ENCODE results near the gene TIPARP. TPM values are rescaled to one million over a fixed set of nuclear protein-coding genes. Genes with fewer than 3 reads are reported as not detected.

TIPARP gene
- total RNA-seq, 4 donors from 2014 or later: 41.7 to 115 (median 65.3) TPM

- Histone ChIP-seq H3K27me3 (no peaks in the 10 kb centered on the region), H3K9me3 (no peaks in the 10 kb centered on the region), H3K4me1 (no peaks in the 10 kb centered on the region), H3K27ac (no peak overlapping the region), H3K4me3 (no peak overlapping the region), H3K36me3 (no peaks in the 10 kb centered on the region)
- 59 to 68% methylated on average over 2 of the region's 2 CpGs for WGBS, 2 donors
- TF ChIP-seq CTCF (IDR thresholded peaks at IDR 0.05) (no peak), POLR2A (IDR thresholded peaks at IDR 0.05) (no peak), EP300 (IDR thresholded peaks at IDR 0.05) (no peak)
- DNase-seq (ENCODE audit: low spot score in 2 of 2): no peak
These were observed 46.4 kb downstream of the TIPARP start for GRCh38 chr3:156720826-156721225.

- Histone ChIP-seq H3K36me3 (no peaks in the 10 kb centered on the region), H3K4me1 (no peaks in the 10 kb centered on the region), H3K4me3 (no peak overlapping the region), H3K27ac (no peak overlapping the region), H3K9me3 (no peaks in the 10 kb centered on the region), H3K27me3 (no peaks in the 10 kb centered on the region)
- DNase-seq (ENCODE audit: low spot score in 2 of 2): no peak
- TF ChIP-seq POLR2A (IDR thresholded peaks at IDR 0.05) (no peak), EP300 (IDR thresholded peaks at IDR 0.05) (no peak), CTCF (IDR thresholded peaks at IDR 0.05) (no peak)
- WGBS, 2 donors: 90% methylated on average over 2 of the region's 2 CpGs
These were observed 47.6 kb downstream of the TIPARP start for GRCh38 chr3:156721687-156722618.

- no peaks in the 10 kb centered on the region for H3K27me3 ChIP-seq
- H3K4me3 ChIP-seq: no peak overlapping the region
- TF ChIP-seq POLR2A (IDR thresholded peaks at IDR 0.05): no peak
- TF ChIP-seq CTCF (IDR thresholded peaks at IDR 0.05): no peak
- no peak for TF ChIP-seq EP300 (IDR thresholded peaks at IDR 0.05)
- H3K27ac ChIP-seq: no peak overlapping the region
- no peaks in the 10 kb centered on the region for H3K36me3 ChIP-seq
- H3K9me3 ChIP-seq: no peaks in the 10 kb centered on the region
- no peaks in the 10 kb centered on the region for H3K4me1 ChIP-seq
- no peak for DNase-seq (ENCODE audit: low spot score in 2 of 2)
- WGBS, 2 donors: 66 to 93% methylated on average over 2 of the region's 2 CpGs
These were observed 48.8 kb downstream of the TIPARP start for GRCh38 chr3:156723182-156723619.

- H3K9me3 ChIP-seq: no peaks in the 10 kb centered on the region
- H3K27ac ChIP-seq: no peak overlapping the region
- TF ChIP-seq POLR2A (IDR thresholded peaks at IDR 0.05): no peak
- no peak for TF ChIP-seq CTCF (IDR thresholded peaks at IDR 0.05)
- 56 to 65% methylated on average over 4 of the region's 4 CpGs for WGBS, 2 donors
- no peaks in the 10 kb centered on the region for H3K27me3 ChIP-seq
- no peak overlapping the region for H3K4me3 ChIP-seq
- DNase-seq (ENCODE audit: low spot score in 2 of 2): no peak
- H3K4me1 ChIP-seq: no peaks in the 10 kb centered on the region
- no peaks in the 10 kb centered on the region for H3K36me3 ChIP-seq
These were observed 51.3 kb downstream of the TIPARP start for GRCh38 chr3:156725682-156726081.

- no peaks in the 10 kb centered on the region for H3K36me3 ChIP-seq
- H3K4me3 ChIP-seq: no peak overlapping the region
- TF ChIP-seq POLR2A (IDR thresholded peaks at IDR 0.05) (no peak), EP300 (IDR thresholded peaks at IDR 0.05) (no peak), CTCF (IDR thresholded peaks at IDR 0.05) (no peak)
- 90 to 100% methylated on average over 1 of the region's 1 CpG for WGBS, 2 donors
- no peak overlapping the region for H3K27ac ChIP-seq
- no peak for DNase-seq (ENCODE audit: low spot score in 2 of 2)
- H3K27me3 ChIP-seq: no peaks in the 10 kb centered on the region
- no peaks in the 10 kb centered on the region for H3K9me3 ChIP-seq
- H3K4me1 ChIP-seq: no peaks in the 10 kb centered on the region
These were observed 52.1 kb downstream of the TIPARP start for GRCh38 chr3:156726456-156726855.
